BJ (cell line): ENCODE data around the gene PLEKHG7. TPM values are rescaled to one million over a fixed set of nuclear protein-coding genes. Genes with fewer than 3 reads are reported as not detected.

Experiments
- CTCF ChIA-PET: fragments of 350-600 bp; formaldehyde crosslinking; extraction: SDS; loops from one replicate; lab custom pipeline; 2021; ENCODE audit warnings: antibody characterized with exemption, inconsistent platforms; lab: Yijun Ruan, JAX
- POLR2A ChIA-PET: fragments of 300-600 bp; sonication (Branson Sonifier 250); formaldehyde crosslinking; extraction: SDS; loops from one replicate; lab custom pipeline; 2021; ENCODE audit warnings: antibody characterized with exemption; lab: Charles Lee
- DNase-seq: peaks from one replicate; pipeline ENCODE4 v3.0.0-alpha.2; 2011; ENCODE audit warnings: low read depth
- H3K27me3 ChIP-seq: 2 replicates; pipeline ENCODE4 v1.6.0; 2011; ENCODE audit warnings: low read length; ENCODE audit not compliant: control insufficient read depth, insufficient read depth
- H3K36me3 ChIP-seq: 2 replicates; pipeline ENCODE4 v1.5.1; 2011; ENCODE audit warnings: low read length; ENCODE audit not compliant: control insufficient read depth, insufficient read depth
- H3K4me3 ChIP-seq: 2 replicates; pipeline ENCODE4 v1.5.1; 2011; ENCODE audit warnings: low read depth, mild to moderate bottlenecking, control low read depth, low read length
- CTCF ChIP-seq: IDR thresholded peaks from 2 replicates; pipeline ENCODE4 v1.5.1; 2011; ENCODE audit warnings: low read depth, mild to moderate bottlenecking, control low read depth, inconsistent platforms, low read length, moderate library complexity; ENCODE audit not compliant: insufficient read depth
- polyA plus RNA-seq: library from polyadenylated mRNA; depleted of rRNA; stranded (reverse); fragments of >200 nt; gene quantifications from 2 replicates; pipeline ENCODE4 v1.2.3, GENCODE V29; 2011

The PLEKHG7 gene
- polyA plus RNA-seq, 1 experiment = not detected

GRCh38 chr12:92775416-92775815, 72.6 kb downstream of the PLEKHG7 start:
- DNase-seq = no peak
- CTCF ChIA-PET = no interaction called here
- POLR2A ChIA-PET = no interaction called here
- no peak for TF ChIP-seq CTCF
- Histone ChIP-seq H3K4me3 (no peak overlapping the region), H3K36me3 (no peaks in the 10 kb centered on the region; the same call in 1 of the 2 replicates), H3K27me3 (no peaks in the 10 kb centered on the region)

- CTCF ChIA-PET = no interaction called here
- Histone ChIP-seq H3K36me3 (peaks cover 2% of the 10 kb centered on the region; the same call in 1 of the 2 replicates), H3K4me3 (no peak overlapping the region), H3K27me3 (no peaks in the 10 kb centered on the region)
- TF ChIP-seq CTCF = no peak
- no peak for DNase-seq
- POLR2A ChIA-PET = no interaction called here
These were observed 75.7 kb downstream of the PLEKHG7 start for GRCh38 chr12:92778525-92778924.

GRCh38 chr12:92779902-92780301, 77.1 kb downstream of the PLEKHG7 start:
- H3K36me3 ChIP-seq = peaks cover 2% of the 10 kb centered on the region; the same call in 1 of the 2 replicates
- TF ChIP-seq CTCF = no peak
- DNase-seq = no peak

GRCh38 chr12:92784356-92784755, 81.6 kb downstream of the PLEKHG7 start:
- DNase-seq = peak; percentile 75
- Histone ChIP-seq H3K27me3 (no peaks in the 10 kb centered on the region), H3K36me3 (peaks cover 2% of the 10 kb centered on the region; the same call in 1 of the 2 replicates), H3K4me3 (no peak overlapping the region)
- CTCF ChIA-PET = interaction anchor here (0.6 to 3.0 kb wide), 7 partner anchors 12 to 338 kb away, joined by 3 to 16 read pairs (median 3); no protein-coding TSS in a partner anchor
- POLR2A ChIA-PET = no interaction called here
- TF ChIP-seq CTCF = no peak

More at GRCh38 chr12:92779902-92780301, 77.1 kb downstream of the PLEKHG7 start:
- Histone ChIP-seq H3K27me3 (no peaks in the 10 kb centered on the region), H3K4me3 (no peak overlapping the region)
- CTCF ChIA-PET = no interaction called here
- POLR2A ChIA-PET = no interaction called here

- TF ChIP-seq CTCF = peak; percentile 49
- H3K36me3 ChIP-seq = peaks cover 2% of the 10 kb centered on the region; the same call in 1 of the 2 replicates
- no peak overlapping the region for H3K4me3 ChIP-seq
- DNase-seq = no peak
- ChIA-PET CTCF (interaction anchor here (0.6 to 3.0 kb wide), 10 partner anchors 11 to 634 kb away, joined by 3 to 16 read pairs (median 3); no protein-coding TSS in a partner anchor), POLR2A (no interaction called here)
- H3K27me3 ChIP-seq = no peaks in the 10 kb centered on the region
These were observed 82.2 kb downstream of the PLEKHG7 start for GRCh38 chr12:92784797-92785562.
